HepG2 (cell line): ENCODE measurements around the gene SNX11.

Experiments
- CEBPB ChIP-seq: IDR thresholded peaks from 2 replicates; pipeline ENCODE4 v1.6.1; 2011; ENCODE audit warnings: low read depth, low read length, improper control_type of control experiment, borderline replicate concordance
- GMEB1 ChIP-seq: sonication (generic); formaldehyde crosslinking; IDR thresholded peaks from 2 replicates; pipeline ENCODE4 v1.5.1; 2020; ENCODE audit warnings: missing genetic modification reagents, mild to moderate bottlenecking, borderline replicate concordance
- NCOA1 ChIP-seq: sonication (generic); formaldehyde crosslinking; IDR thresholded peaks from 2 replicates; pipeline ENCODE4 v1.9.0; 2021; ENCODE audit warnings: missing genetic modification reagents
- NCOA2 ChIP-seq: sonication (generic); formaldehyde crosslinking; IDR thresholded peaks from 2 replicates; pipeline ENCODE4 v1.8.0; 2022; ENCODE audit warnings: inconsistent platforms
- NR2C2 ChIP-seq: sonication (generic); formaldehyde crosslinking; IDR thresholded peaks from 2 replicates; pipeline ENCODE4 v1.4.0; 2020; ENCODE audit warnings: missing genetic modification reagents, mild to moderate bottlenecking, moderate library complexity, borderline replicate concordance
- ZFP82 ChIP-seq: sonication (generic); formaldehyde crosslinking; IDR thresholded peaks from 2 replicates; pipeline ENCODE4 v1.5.1; 2020; ENCODE audit warnings: mild to moderate bottlenecking, missing genetic modification reagents, borderline replicate concordance
- ZNF580 ChIP-seq: IDR thresholded peaks from 2 replicates; pipeline ENCODE4 v1.6.1; 2016; ENCODE audit warnings: low read depth, borderline replicate concordance

- TF ChIP-seq NCOA2 (no peak), CEBPB (no peak), NR2C2 (CRISPR knock-in tag) (no peak), GMEB1 (CRISPR knock-in tag) (no peak), NCOA1 (no peak), ZNF580 (no peak), ZFP82 (CRISPR knock-in tag) (no peak)
Measured at GRCh38 chr17:48160177-48161081, 52.9 kb downstream of the SNX11 start.
